Neuronal stem cell (in vitro differentiated cells): Measurements from ENCODE around the gene SELENOP.

ENCODE experiments used
- DNase-seq: peaks from one replicate; pipeline ENCODE4 v3.0.0-alpha.2; 2013; ENCODE audit warnings: low spot score
- H2AFZ ChIP-seq: one replicate; pipeline ENCODE4 v1.6.1; 2013; ENCODE audit warnings: mild to moderate bottlenecking, low read length, inconsistent platforms
- H2AK5ac ChIP-seq: 2 replicates; pipeline ENCODE4 v1.6.1; 2013; ENCODE audit warnings: low read depth, mild to moderate bottlenecking, inconsistent platforms, low read length, moderate library complexity, mixed read lengths
- H2BK120ac ChIP-seq: 2 replicates; pipeline ENCODE4 v1.6.1; 2013; ENCODE audit warnings: low read depth, mild to moderate bottlenecking, inconsistent platforms, low read length, moderate library complexity, mixed read lengths
- H2BK12ac ChIP-seq: one replicate; pipeline ENCODE4 v1.6.1; 2013; ENCODE audit warnings: low read length, inconsistent platforms
- H2BK15ac ChIP-seq: 2 replicates; pipeline ENCODE4 v1.6.1; 2013; ENCODE audit warnings: mild to moderate bottlenecking, low read length, inconsistent platforms, mixed read lengths
- H2BK5ac ChIP-seq: one replicate; pipeline ENCODE4 v1.6.1; 2013; ENCODE audit warnings: inconsistent platforms, mild to moderate bottlenecking, low read length, moderate library complexity
- H3K14ac ChIP-seq: one replicate; pipeline ENCODE4 v1.6.1; 2013; ENCODE audit warnings: low read length, inconsistent platforms
- H3K18ac ChIP-seq: 2 replicates; pipeline ENCODE4 v1.6.1; 2013; ENCODE audit warnings: low read length, inconsistent platforms
- H3K23ac ChIP-seq: 2 replicates; pipeline ENCODE4 v1.6.1; 2013; ENCODE audit warnings: low read depth, mild to moderate bottlenecking, mixed read lengths, low read length, inconsistent platforms; ENCODE audit not compliant: poor library complexity
- H3K27ac ChIP-seq: replicated peaks from 3 replicates; pipeline ENCODE4 v1.5.1; 2013; ENCODE audit warnings: low read length, inconsistent platforms
- H3K27me3 ChIP-seq, 3 experiments: 2 replicates each; pipeline ENCODE4 v1.6.1; 2013; ENCODE audit warnings: low read length in 3 of 3, mild to moderate bottlenecking in 2 of 3, inconsistent platforms in 1 of 3, low read depth in 1 of 3, mixed read lengths in 1 of 3, moderate library complexity in 1 of 3; ENCODE audit not compliant: control insufficient read depth in 3 of 3, insufficient read depth in 3 of 3
- H3K36me3 ChIP-seq, 2 donors: replicated peaks in 1 of 2; 2 replicates each; pipeline ENCODE4 v1.6.1; 2013; ENCODE audit warnings: low read length in 2 of 2; ENCODE audit not compliant: control insufficient read depth in 2 of 2, insufficient read depth in 2 of 2
- H3K4ac ChIP-seq: 2 replicates; pipeline ENCODE4 v1.6.1; 2013; ENCODE audit warnings: inconsistent platforms, mild to moderate bottlenecking, low read length, moderate library complexity
- H3K4me1 ChIP-seq, 2 donors: 1 replicate in 1 of 2; 2 replicates in 1 of 2; pipeline ENCODE4 v1.6.1; 2013; ENCODE audit warnings: low read length in 2 of 2, low read depth in 1 of 2; ENCODE audit not compliant: control insufficient read depth in 2 of 2, insufficient read depth in 1 of 2
- H3K4me2 ChIP-seq: one replicate; pipeline ENCODE4 v1.6.1; 2013; ENCODE audit warnings: mild to moderate bottlenecking, low read length, inconsistent platforms; ENCODE audit not compliant: insufficient read depth, poor library complexity, severe bottlenecking
- H3K4me3 ChIP-seq, 2 donors: 2 replicates each; pipeline ENCODE4 v1.5.1; 2013; ENCODE audit warnings: low read length in 2 of 2, mild to moderate bottlenecking in 2 of 2, inconsistent platforms in 1 of 2, moderate library complexity in 1 of 2
- H3K79me1 ChIP-seq: one replicate; pipeline ENCODE4 v1.6.1; 2013; ENCODE audit warnings: low read depth, mild to moderate bottlenecking, inconsistent platforms, low read length, moderate library complexity
- H3K9ac ChIP-seq: one replicate; pipeline ENCODE4 v1.6.1; 2013; ENCODE audit warnings: mild to moderate bottlenecking, low read depth, low read length, inconsistent platforms; ENCODE audit not compliant: poor library complexity
- H3K9me3 ChIP-seq, 2 donors: replicated peaks in 1 of 2; 2 replicates each; pipeline versions ENCODE3 to v1.6.1; 2013; ENCODE audit warnings: low read length in 2 of 2, mild to moderate bottlenecking in 2 of 2, inconsistent platforms in 1 of 2, low read depth in 1 of 2, mixed read lengths in 1 of 2, moderate library complexity in 1 of 2; ENCODE audit not compliant: control insufficient read depth in 2 of 2, insufficient read depth in 1 of 2
- H4K8ac ChIP-seq: one replicate; pipeline ENCODE4 v1.6.1; 2013; ENCODE audit warnings: low read depth, mild to moderate bottlenecking, inconsistent platforms, low read length, moderate library complexity
- H4K91ac ChIP-seq: one replicate; pipeline ENCODE4 v1.6.1; 2013; ENCODE audit warnings: low read length, low read depth, mild to moderate bottlenecking, inconsistent platforms; ENCODE audit not compliant: poor library complexity
- WGBS, 2 donors: extraction: QIAGEN DNeasy Blood & Tissue Kit; methylation state at CpG; one replicate each; pipeline ENCODE4 v1.1.7; 2013; ENCODE audit warnings: missing lambda C conversion rate in 2 of 2, mixed read lengths in 1 of 2; ENCODE audit not compliant: insufficient read length in 2 of 2, insufficient replicate concordance in 1 of 2; ENCODE audit errors: extremely low coverage in 2 of 2; 5-methylcytosine and 5-hydroxymethylcytosine counted together

SELENOP gene

GRCh38 chr5:42812620-42813019, 928 bp upstream of the SELENOP start:
- no peak overlapping the region for H4K8ac ChIP-seq

GRCh38 chr5:42810834-42811590, 680 bp downstream of the SELENOP start:
- no peak overlapping the region for H3K27ac ChIP-seq
- WGBS, 2 donors: no CpG with 5 or more reads among the region's 3 CpGs
- DNase-seq: no peak

More at GRCh38 chr5:42812620-42813019, 928 bp upstream of the SELENOP start:
- Histone ChIP-seq H3K4me1 (peaks cover 3 to 5% of the 10 kb centered on the region in 2 donors), H4K91ac (no peak overlapping the region), H2AK5ac (no peak overlapping the region), H3K18ac (no peak overlapping the region), H3K14ac (no peak overlapping the region), H3K4me2 (no peak overlapping the region), H2BK5ac (no peak overlapping the region), H3K27me3 (no peaks in the 10 kb centered on the region), H3K79me1 (no peaks in the 10 kb centered on the region), H2BK12ac (no peak overlapping the region), H3K23ac (no peak overlapping the region), H3K9ac (no peak overlapping the region), H2BK15ac (no peak overlapping the region), H3K36me3 (no peaks in the 10 kb centered on the region), H3K9me3 (no peaks in the 10 kb centered on the region), H2AFZ (peak overlapping the region; percentile 67), H3K4me3 (no peak overlapping the region), H2BK120ac (no peak overlapping the region), H3K4ac (no peak overlapping the region), H3K27ac (no peak overlapping the region)
- no CpG with 5 or more reads among the region's 2 CpGs for WGBS, 2 donors
- no peak for DNase-seq

GRCh38 chr5:42808888-42809611, 2.6 kb downstream of the SELENOP start:
- DNase-seq: no peak
- no peak overlapping the region for H3K14ac ChIP-seq
- H4K8ac ChIP-seq: no peak overlapping the region
- no peak overlapping the region for H2BK12ac ChIP-seq
- no peak overlapping the region for H3K9ac ChIP-seq
- H3K4me1 ChIP-seq: peaks cover 3 to 5% of the 10 kb centered on the region in 2 donors
- no peak overlapping the region for H2AK5ac ChIP-seq
- H2BK15ac ChIP-seq: no peak overlapping the region
- no peaks in the 10 kb centered on the region for H3K9me3 ChIP-seq
- no peak overlapping the region for H3K27ac ChIP-seq
- H3K23ac ChIP-seq: no peak overlapping the region
- no peak overlapping the region for H3K4ac ChIP-seq
- no peak overlapping the region for H3K18ac ChIP-seq
- H2BK5ac ChIP-seq: no peak overlapping the region
- H4K91ac ChIP-seq: no peak overlapping the region
- H3K36me3 ChIP-seq: no peaks in the 10 kb centered on the region
- no peaks in the 10 kb centered on the region for H3K27me3 ChIP-seq
- no peaks in the 10 kb centered on the region for H3K79me1 ChIP-seq
- WGBS, 2 donors: no CpG with 5 or more reads among the region's 4 CpGs
- no peak overlapping the region for H2AFZ ChIP-seq
- H2BK120ac ChIP-seq: no peak overlapping the region
- H3K4me2 ChIP-seq: no peak overlapping the region
- H3K4me3 ChIP-seq: no peak overlapping the region

More at GRCh38 chr5:42810834-42811590, 680 bp downstream of the SELENOP start:
- Histone ChIP-seq H3K9ac (no peak overlapping the region), H3K18ac (no peak overlapping the region), H4K91ac (no peak overlapping the region), H3K4ac (no peak overlapping the region), H2BK5ac (no peak overlapping the region), H3K4me1 (peaks cover 3 to 5% of the 10 kb centered on the region in 2 donors), H2BK120ac (no peak overlapping the region), H3K36me3 (no peaks in the 10 kb centered on the region), H3K27me3 (no peaks in the 10 kb centered on the region), H2BK15ac (no peak overlapping the region), H2AK5ac (no peak overlapping the region), H3K4me2 (no peak overlapping the region), H3K23ac (no peak overlapping the region), H2AFZ (peak overlapping the region; percentile 4), H3K9me3 (no peaks in the 10 kb centered on the region), H4K8ac (no peak overlapping the region), H3K14ac (no peak overlapping the region), H2BK12ac (no peak overlapping the region), H3K4me3 (no peak overlapping the region), H3K79me1 (no peaks in the 10 kb centered on the region)

- WGBS, 2 donors: no CpG with 5 or more reads among the region's 2 CpGs
- no peak overlapping the region for H2BK120ac ChIP-seq
- H3K4ac ChIP-seq: no peak overlapping the region
- no peak overlapping the region for H4K91ac ChIP-seq
- H3K9ac ChIP-seq: no peak overlapping the region
- H3K27ac ChIP-seq: no peak overlapping the region
- H2BK12ac ChIP-seq: no peak overlapping the region
- no peaks in the 10 kb centered on the region for H3K36me3 ChIP-seq
- peaks cover 2 to 3% of the 10 kb centered on the region in 2 donors for H3K4me1 ChIP-seq
- no peaks in the 10 kb centered on the region for H3K27me3 ChIP-seq
- no peak overlapping the region for H4K8ac ChIP-seq
- H3K4me3 ChIP-seq: no peak overlapping the region
- H3K23ac ChIP-seq: no peak overlapping the region
- no peak overlapping the region for H2BK5ac ChIP-seq
- no peak overlapping the region for H2AK5ac ChIP-seq
- no peak overlapping the region for H3K4me2 ChIP-seq
- H3K14ac ChIP-seq: no peak overlapping the region
- DNase-seq: no peak
- H3K79me1 ChIP-seq: no peaks in the 10 kb centered on the region
- no peak overlapping the region for H3K18ac ChIP-seq
- no peaks in the 10 kb centered on the region for H3K9me3 ChIP-seq
- H2AFZ ChIP-seq: no peak overlapping the region
- no peak overlapping the region for H2BK15ac ChIP-seq
Measured at GRCh38 chr5:42807722-42808447, 3.8 kb downstream of the SELENOP start.
